PC-9 (cell line): Measurements from ENCODE around the gene OLFML2A.

Source experiments
- EZH2 ChIP-seq: fragments of 200-600 bp; sonication (generic); IDR thresholded peaks from 2 replicates; pipeline ENCODE4 v1.8.0; 2017; ENCODE audit warnings: antibody characterized with exemption, low read depth
- TF ChIP-seq, protein P1 (sequence below): fragments of 200-600 bp; sonication (generic); conservative IDR thresholded peaks from 2 replicates; pipeline ENCODE4 v1.6.1; 2017; ENCODE audit warnings: mixed run types, antibody characterized with exemption, mild to moderate bottlenecking, moderate library complexity

DNA sequence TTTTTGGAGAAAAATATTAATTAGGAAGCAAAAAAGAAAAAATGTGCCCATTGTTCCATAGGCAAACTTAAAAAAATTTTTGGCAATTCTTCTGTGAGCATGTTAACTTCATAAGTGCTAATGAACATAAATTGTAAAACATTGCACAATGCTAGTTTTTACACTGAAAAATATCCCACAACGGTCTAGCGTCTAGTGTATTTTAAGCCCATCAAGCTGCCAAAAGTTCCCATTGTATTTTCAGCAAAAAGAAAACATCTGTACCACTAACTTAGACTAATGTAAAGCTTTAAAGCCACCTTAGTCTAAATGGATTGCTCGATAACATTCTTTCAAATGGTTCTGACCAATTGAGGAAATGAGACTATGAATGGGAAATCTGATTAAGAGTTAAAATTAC is 8.6 kb upstream of the OLFML2A start:
- TF ChIP-seq, protein P1, sequence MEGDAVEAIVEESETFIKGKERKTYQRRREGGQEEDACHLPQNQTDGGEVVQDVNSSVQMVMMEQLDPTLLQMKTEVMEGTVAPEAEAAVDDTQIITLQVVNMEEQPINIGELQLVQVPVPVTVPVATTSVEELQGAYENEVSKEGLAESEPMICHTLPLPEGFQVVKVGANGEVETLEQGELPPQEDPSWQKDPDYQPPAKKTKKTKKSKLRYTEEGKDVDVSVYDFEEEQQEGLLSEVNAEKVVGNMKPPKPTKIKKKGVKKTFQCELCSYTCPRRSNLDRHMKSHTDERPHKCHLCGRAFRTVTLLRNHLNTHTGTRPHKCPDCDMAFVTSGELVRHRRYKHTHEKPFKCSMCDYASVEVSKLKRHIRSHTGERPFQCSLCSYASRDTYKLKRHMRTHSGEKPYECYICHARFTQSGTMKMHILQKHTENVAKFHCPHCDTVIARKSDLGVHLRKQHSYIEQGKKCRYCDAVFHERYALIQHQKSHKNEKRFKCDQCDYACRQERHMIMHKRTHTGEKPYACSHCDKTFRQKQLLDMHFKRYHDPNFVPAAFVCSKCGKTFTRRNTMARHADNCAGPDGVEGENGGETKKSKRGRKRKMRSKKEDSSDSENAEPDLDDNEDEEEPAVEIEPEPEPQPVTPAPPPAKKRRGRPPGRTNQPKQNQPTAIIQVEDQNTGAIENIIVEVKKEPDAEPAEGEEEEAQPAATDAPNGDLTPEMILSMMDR: no peak
- TF ChIP-seq EZH2: no peak
